GM19324 (cell line): ENCODE data around the gene ALG10B.
"Not testable (repeated sequence)": the region's sequence is repeated elsewhere in the genome, so short reads cannot be mapped to it uniquely, and the experiment has no call there.

Source experiments
- ATAC-seq: cut with Tn5 transposase; IDR thresholded peaks from one replicate; pipeline ENCODE4 v1.9.1; 2021; ENCODE audit warnings: mild to moderate bottlenecking, moderate library complexity; ENCODE audit not compliant: unreplicated experiment, low FRiP score

The ALG10B gene, protein sequence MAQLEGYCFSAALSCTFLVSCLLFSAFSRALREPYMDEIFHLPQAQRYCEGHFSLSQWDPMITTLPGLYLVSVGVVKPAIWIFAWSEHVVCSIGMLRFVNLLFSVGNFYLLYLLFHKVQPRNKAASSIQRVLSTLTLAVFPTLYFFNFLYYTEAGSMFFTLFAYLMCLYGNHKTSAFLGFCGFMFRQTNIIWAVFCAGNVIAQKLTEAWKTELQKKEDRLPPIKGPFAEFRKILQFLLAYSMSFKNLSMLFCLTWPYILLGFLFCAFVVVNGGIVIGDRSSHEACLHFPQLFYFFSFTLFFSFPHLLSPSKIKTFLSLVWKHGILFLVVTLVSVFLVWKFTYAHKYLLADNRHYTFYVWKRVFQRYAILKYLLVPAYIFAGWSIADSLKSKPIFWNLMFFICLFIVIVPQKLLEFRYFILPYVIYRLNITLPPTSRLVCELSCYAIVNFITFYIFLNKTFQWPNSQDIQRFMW

DNA sequence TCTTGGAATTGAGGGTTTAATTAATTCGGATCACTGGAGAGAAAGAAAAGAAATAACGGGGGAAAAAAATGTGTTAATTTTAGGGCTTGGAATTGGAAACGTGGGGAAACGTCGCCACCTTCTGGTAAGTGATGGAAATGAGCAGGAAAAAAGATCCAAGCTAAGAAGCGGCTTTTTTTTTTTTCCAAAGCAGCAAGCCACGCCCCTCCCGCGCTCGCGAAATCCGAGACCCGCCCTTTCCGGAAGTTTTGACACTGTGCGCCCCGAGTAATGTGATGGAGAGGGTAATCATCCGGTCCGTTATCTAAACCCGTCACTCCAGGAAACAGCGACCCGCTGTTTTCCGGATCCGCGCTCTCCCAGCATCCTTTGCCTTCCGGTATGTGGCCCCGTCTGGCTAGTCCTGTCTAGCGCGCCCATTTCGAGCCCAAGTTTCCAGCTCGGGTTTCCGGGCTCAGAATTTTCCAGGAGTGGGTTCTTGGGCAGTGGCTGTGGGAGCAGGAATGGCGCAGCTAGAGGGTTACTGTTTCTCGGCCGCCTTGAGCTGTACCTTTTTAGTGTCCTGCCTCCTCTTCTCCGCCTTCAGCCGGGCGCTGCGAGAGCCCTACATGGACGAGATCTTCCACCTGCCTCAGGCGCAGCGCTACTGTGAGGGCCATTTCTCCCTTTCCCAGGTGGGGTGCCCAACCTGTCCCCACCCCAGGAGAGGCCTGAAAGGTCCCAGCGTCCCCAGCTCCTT, at the start of gene ALG10B:
TSS of gene ALG10B (plus strand) at position 384 of the 739 bp plus-strand sequence. CDS start at position 504, 120 bp downstream.
- ATAC-seq = peak; percentile 100

DNA sequence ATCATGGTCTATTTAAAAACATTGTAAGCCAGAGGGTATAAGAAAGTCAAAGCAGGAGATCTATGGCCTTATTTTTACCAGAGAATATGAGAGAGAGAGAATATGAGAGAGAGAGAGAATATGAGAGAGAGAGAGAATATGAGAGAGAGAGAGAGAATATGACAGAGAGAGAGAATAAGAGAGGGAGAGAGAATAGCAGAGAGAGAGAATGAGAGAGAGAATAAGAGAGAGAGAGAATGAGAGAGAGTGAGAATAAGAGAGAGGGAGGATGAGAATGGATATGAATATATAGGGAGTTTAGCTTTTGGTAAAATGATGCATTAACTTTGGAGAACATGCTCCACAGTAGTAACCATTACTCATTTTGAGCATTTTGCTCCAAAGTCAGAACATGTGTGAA, 48.0 kb upstream of the ALG10B start:
- ATAC-seq = no peak

DNA sequence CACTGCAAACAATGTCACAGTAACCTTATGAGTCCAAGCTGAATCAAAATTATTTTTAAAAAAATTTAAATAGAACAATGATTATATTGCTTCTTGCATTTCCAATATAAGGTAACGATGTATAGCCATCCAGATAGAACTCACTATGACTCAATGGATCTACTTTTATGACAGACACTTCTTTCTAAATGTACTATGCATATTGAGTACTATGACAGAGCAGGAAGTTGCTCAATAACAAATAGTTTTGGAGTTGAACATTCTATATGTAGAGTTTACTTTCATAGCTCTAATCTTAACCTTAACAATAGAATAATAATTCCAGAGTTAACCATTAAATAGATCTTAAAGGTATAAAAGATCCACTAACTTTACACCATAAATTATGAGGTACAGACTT, 46.7 kb upstream of the ALG10B start:
- no peak for ATAC-seq

DNA sequence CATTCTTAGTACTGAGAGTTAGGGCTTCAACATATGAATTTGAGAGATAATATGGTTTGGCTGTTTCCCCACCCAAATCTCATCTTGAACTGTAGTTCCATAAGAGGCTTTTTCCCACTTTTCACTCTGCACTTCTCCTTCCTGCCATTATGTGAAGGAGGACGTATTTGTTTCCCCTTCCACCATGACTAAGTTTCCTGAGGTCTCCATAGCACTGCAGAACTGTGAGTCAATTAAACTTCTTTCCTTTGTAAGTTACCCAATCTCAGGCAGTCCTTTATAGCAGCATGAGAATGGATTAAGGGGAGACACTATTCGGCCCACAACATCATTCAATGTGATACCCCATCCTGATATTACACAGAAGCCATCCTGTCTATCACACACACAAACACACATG, 36.8 kb upstream of the ALG10B start:
- ATAC-seq = no peak

DNA sequence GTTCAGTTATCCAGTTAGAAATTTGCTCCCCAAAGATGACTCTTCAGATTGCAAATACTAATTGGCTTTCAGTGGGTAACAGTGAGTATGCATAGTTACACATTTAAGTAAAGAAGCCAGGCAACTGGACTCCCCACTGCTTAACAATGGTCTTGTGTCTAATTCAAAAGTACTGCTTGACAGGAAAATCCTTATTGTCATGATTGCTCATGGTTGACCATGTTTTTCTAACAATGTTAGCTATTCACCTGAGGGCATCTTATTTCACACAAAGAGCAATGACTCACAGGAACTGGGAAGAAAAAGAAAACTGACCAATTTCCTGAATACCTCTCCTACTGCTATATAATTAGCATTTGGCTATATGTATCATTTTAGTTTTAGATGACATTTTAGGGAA, 33.7 kb upstream of the ALG10B start:
- no peak for ATAC-seq

DNA sequence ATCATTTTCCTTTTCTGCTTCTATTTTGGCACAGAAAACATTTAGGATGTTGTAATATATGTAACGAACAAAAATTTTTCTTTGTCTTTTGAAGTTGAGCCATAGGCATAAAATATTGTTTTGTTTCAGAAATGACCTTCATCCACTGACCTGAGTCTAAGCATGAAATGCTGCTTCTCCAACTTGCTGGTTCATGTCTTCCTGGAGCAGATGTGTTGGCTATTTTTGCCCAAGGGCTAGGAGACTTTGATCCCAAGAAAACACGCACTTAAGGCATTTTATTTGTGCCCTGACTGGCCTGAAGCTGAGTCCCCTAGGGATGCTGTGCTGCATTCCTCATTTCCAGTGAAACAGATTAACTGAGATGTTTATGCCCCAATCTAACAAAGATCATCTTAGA, 27.2 kb upstream of the ALG10B start:
- ATAC-seq = no peak

DNA sequence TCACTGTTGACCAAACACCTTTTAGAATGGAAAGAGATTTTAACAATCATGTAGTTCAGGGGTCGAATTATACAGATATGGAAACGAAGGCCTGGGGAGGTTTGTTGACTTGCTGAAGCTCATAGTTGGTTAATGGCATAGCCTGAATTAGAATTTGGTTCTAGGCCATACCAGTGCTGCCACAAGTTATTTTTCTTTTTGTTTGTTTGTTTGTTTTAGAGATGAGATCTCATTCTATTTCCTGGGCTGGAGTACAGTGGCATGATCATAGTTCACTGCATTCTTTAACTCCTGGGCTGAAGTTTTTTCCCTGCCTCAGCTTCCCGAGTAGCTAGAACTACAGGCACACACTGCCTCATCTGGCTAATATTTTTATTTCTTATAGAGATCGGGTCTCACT, 25.4 kb upstream of the ALG10B start:
- no peak for ATAC-seq

DNA sequence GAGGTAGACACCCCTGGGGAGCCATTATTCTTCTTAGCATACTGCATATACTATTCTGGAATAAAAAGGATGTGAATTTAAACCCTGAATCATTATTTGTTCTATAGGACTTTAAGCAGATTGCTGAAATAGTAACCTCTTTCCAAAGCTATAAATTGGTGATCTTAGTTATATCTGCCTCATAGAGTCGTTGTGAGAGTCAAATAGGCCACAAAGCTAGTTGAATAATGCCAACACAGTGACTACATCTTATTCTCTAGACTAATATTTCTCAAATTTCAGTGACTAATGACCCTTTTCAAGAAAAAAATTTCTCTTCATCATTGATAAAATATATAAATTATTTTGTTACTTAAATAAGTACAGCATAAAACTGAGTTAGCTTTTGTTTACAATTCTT, 13.6 kb upstream of the ALG10B start:
- ATAC-seq = not testable (repeated sequence)

DNA sequence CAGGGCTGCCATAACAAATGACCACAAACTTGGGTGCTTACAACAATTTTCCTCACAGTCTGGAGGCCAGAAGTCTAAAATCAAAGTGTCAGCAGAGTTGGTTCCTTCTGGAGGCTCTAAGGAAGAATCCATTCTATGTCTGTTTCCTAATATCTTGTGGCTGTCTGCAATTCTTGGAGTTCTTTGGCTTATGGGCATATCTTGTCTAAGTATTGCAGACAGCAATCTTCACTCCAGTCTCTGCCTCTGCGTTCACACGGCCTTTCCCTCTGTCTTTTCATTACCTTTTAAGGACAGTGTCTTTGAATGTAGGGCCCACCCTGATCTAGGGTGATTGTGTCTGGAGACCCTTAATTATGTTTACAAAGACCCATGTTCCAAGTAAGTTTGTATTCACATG, 5.4 kb downstream of the ALG10B start:
- not testable (repeated sequence) for ATAC-seq

DNA sequence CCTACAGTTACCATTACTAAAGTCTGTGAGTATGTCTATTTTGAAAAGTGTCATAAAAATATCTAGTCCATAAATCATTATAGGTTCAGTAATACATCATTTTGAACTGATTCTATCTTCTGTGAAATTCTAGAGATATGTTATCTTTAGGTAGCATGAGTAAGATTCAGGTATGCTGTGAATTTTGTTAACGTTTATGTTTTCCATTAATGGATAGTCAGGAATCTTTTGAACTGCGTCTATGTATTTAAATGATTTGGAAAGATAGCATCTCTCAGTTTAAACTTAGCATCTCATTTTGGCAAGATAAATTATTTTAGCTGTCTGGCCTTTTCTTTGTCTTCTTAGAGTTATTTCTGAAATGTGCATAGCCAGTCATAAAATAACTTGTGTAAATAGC, 8.3 kb downstream of the ALG10B start:
- ATAC-seq = no peak

DNA sequence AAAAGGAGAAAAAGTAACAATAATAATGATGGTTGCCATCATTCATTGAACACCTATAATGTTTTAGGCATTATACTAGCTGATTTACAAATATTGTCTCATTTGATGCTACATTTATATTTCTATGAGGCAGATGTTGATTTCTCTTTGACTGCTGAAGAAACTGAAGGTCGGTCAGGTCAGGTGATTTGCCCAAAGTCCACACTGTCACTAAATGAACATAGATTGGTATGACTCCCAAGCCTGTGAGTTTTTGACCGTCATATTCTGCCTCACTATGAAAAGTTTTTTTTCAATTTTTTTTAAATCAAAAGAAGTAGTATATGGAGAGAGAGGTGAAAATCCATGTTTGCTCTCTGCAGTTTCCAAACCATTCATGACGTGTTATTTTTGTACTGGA, 10.8 kb downstream of the ALG10B start:
- ATAC-seq = no peak

DNA sequence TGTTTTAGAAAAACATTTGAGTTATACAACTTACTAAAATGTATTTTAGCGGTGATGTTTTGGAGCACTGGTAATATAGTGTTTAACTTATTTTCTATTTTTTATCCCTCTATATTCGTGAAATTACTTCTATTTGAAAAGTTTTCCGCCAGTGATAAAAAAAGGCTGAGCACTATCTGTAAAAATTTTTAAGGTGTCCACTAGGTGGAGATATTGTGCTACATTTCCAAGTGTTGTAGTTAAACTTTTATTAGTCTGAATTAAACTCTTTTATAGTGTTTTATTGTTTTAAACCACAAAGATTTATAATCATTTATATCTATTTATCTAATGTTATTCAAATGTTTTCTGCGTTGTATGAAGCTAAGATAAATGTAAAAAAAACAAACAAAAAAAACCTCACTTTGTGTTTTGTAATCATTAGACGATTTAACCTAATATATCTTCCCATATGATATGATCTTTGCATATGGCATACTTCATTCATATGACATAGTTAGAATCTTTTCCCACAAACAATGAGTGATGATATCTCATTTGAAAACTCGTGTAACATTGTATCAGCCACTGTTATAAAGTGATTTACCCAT, 11.8 kb downstream of the ALG10B start:
- ATAC-seq = no peak

DNA sequence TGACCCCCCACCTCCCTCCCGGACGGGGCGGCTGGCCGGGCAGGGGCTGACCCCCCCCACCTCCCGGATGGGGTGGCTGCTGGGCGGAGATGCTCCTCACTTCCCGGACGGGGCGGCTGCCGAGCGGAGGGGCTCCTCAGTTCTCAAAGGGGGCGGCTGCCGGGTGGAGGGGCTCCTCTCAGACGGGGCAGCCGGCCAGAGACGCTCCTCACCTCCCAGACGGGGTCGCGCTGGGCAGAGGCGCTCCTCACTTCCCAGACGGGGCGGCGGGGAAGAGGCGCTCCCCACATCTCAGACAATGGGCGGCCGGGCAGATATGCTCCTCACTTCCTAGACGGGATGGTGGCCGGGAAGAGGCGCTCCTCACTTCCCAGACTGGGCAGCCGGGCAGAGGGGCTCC, 13.8 kb downstream of the ALG10B start:
- not testable (repeated sequence) for ATAC-seq

DNA sequence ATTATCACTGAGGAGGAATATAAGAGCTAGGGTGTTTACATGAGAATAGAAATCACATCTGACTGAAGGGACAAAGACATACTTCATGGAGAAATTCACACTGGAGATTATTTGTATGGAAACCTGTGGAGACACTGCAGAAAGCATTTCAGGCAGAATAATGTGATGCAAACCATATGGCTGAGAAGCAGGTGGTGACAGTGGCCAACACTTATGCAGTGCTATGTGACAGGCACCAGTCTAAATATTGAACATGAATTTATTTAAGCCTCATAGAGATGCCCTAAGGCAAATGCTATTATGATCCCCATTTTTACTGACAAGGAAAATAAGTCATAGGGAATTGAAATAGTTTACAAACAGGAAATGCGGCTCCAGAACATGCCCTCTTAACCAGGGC, 16.2 kb downstream of the ALG10B start:
- no peak for ATAC-seq

DNA sequence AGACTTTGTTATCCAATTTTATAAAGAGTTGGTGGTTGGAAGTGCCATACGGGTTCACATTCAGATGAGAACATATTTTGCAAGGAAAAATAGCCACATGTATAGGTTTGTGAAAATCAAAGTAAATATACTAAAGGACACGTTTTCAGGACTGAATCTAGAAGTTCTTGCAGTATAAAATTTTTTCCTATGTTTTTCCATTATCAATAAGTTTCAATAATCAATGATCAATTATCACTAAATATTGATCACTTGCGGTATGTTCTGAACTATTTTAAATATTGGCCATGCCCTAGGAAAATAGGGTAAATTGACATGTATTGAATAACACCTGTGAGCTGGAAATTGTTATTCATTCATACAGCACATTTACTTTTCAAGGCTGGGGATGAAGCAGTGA, 25.9 kb downstream of the ALG10B start:
- no peak for ATAC-seq

DNA sequence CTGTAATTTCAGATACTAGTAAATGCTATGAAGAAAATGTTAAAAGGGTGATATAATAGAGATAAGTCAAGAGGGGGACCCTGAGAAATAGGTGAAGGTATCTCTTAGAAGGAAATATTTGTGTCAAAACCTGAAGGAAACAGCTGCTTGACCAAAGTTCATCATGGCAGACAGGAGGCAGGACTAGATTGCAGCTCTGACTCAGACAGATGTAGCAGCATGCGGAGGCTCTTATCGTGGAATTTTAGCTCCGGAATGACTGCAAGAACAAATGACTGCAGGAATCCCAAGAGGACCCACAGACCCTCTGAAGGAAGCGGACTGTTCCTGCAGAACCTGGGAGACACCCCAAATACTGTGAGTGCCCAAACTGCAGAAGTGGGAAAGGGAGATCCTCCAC, 26.7 kb downstream of the ALG10B start:
- not testable (repeated sequence) for ATAC-seq

DNA sequence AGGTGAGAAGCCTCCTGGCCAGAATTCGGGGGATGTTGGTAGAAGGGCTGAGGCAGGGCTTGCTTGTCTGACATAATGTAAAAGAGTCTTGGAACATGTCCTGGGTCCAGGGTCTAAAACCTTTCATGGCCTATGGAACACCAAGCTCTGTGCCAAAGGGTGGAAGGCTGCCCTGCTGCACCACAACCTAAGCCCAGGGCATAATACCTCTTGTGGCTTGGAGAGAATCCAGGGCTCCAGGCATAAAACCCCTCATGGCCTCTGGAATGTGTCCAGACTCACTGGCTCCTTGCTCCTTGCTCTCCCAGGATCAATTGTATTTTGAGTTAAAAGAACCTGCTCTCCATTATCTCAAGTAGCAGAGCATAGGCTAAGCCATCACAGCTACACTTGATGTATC, 27.3 kb downstream of the ALG10B start:
- not testable (repeated sequence) for ATAC-seq

DNA sequence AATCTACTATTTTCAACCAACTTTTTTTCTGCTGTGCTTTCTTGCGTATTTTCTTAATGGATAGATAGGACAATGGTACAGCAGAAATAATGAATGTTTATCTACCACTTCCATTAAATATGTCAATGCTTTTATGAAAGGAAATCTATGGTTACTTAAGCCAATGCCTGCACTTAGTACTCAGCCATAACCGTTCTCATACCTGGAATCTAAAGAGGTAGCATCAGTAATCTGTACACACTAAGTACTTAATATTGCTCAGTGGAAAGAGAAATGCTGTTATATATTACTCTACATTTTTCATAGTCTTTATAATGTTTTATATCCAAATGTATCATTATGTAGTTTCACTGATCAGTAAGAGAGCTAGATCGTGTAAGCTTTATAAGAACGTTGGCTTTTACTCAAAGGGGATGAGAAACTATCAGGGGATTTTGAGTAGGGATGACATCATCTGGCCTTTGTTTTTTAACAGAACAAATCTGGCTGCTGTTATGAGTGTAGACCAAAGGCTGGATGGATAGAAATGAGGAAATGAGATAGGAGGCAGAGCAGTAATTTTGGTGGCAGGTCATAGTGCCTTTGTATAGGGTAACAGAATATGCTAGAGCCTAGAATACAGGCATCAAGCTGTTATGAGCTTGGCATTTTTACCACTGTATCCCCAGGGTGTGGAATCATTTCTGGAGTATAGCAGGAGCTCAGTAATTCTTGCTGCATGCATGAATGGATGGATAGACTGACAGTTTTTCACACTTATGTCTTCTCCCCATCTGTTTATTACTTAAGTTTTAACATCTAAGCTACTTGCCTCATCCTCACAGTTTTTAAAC, 34.0 kb downstream of the ALG10B start:
- peak; percentile 97 for ATAC-seq

DNA sequence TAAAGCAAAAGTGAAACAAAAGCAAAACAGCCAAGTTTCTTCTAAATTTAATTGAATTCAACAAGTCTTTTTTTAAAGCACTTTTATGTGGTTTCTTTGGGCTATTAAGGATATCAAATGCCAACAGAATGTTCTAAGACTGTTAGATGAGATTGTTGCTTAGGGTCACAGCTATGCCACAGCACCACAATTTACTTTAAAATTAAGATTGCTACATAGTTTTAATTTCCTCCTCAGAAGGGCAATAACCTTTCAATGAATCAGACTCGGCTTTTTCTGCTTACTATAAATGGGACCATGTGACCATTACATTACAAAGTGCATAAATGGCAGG, 34.6 kb downstream of the ALG10B start:
- ATAC-seq = peak; percentile 9

DNA sequence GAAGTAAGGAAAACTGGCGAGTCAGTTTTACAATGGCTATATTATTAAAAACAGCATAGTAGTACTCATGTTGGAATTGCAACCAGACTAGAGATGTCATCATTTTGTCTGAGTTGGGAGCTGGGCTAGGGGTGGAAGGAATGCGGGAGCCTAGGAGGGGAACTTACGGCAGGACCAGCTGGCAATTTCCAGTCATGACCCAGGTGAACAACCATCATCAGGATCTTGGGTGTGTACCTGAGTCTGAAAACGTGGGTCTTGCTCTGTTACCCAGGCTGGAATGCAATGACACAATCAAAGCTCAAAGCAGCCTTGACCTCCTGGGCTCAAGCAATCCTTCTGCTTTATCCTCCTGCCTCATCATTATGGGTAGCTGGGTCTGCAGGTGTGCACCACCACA, 50.9 kb downstream of the ALG10B start:
- ATAC-seq = no peak

DNA sequence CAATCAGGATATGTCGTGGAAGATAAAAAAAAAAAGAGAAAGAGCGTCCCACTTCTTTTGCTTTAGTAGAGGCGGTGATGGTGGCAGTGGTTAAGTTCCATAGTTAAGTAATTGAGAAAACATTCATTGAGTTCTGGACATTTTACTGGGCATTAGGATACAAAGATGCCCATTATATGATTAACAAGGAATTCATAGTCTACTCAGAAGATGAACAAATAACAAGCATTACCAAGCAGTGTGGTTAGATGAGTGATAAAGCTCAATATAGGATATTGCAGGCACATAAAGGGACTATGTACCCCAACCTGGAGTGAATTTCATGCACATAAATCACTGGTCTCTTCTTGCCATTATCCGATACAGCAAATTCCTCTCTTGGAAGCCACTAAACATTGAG, 53.7 kb downstream of the ALG10B start:
- no peak for ATAC-seq
